HCT116 (cell line): ENCODE data around the gene FMN2. TPM values are rescaled to one million over a fixed set of nuclear protein-coding genes. Genes with fewer than 3 reads are reported as not detected.

ENCODE experiments used
- ATAC-seq: fragments of 200-7000 bp; cut with Tn5 transposase; 2 replicates; pipeline ENCODE4 v1.9.1; 2020; ENCODE audit warnings: mild to moderate bottlenecking, moderate library complexity
- BruUV-seq: library from RNA; stranded (reverse); fragments of 400-500 nt; replicated peaks from 2 replicates; lab custom pipeline; 2021; lab: Mats Ljungman, UMichigan
- CTCF ChIA-PET: fragments of 300-600 bp; sonication (Branson Sonifier 250); formaldehyde crosslinking; loops from one replicate; lab custom pipeline; 2021; ENCODE audit warnings: antibody characterized with exemption; lab: Charles Lee
- POLR2A ChIA-PET: fragments of 300-600, 350-600 bp; sonication (Branson Sonifier 250); formaldehyde crosslinking; loops from one replicate; lab custom pipeline; 2021; ENCODE audit warnings: antibody characterized with exemption; lab: Charles Lee
- RAD21 ChIA-PET, 2 experiments: fragments of 300-600 bp; sonication (Branson Sonifier 250); formaldehyde crosslinking; loops; one replicate each; lab custom pipeline; 2023; ENCODE audit warnings: low total read pairs in 2 of 2; ENCODE audit not compliant: uncharacterized antibody in 2 of 2, unreplicated experiment in 2 of 2, low non-redundant PET in 1 of 2; lab: Charles Lee
- DNase-seq: peaks from one replicate; pipeline ENCODE4 v3.0.0-alpha.2; 2010; ENCODE audit warnings: low read depth, low spot score
- H2AFZ ChIP-seq: fragments of 200-600 bp; shearing (Covaris generic), sonication (generic); 2 replicates; pipeline ENCODE4 v1.6.1; 2017; ENCODE audit warnings: low read depth, mixed run types, mixed read lengths, antibody characterized with exemption, low read length; ENCODE audit not compliant: poor library complexity, severe bottlenecking
- H3K27ac ChIP-seq: 2 replicates; pipeline ENCODE4 v1.5.1; 2012; ENCODE audit warnings: low read depth, low read length
- H3K27me3 ChIP-seq: fragments of 200-600 bp; sonication (generic); 2 replicates; pipeline ENCODE4 v1.6.1; 2016; ENCODE audit warnings: mixed run types, low read length, mixed read lengths; ENCODE audit not compliant: insufficient read depth
- H3K36me3 ChIP-seq, 2 experiments: fragments of 200-500 bp in 1 of 2; fragments of 200-600 bp in 1 of 2; sonication (Bioruptor generic) in 1 of 2; sonication (generic) in 1 of 2; 2 replicates each; pipeline versions ENCODE4 v1.5.1 to v1.6.1; 2014 to 2016; ENCODE audit warnings: low read length in 2 of 2, inconsistent platforms in 1 of 2, mixed read lengths in 1 of 2, mixed run types in 1 of 2; ENCODE audit not compliant: insufficient read depth in 2 of 2, control insufficient read depth in 1 of 2
- H3K4me1 ChIP-seq, 2 experiments: fragments of 200-600 bp in 1 of 2; sonication (generic) in 1 of 2; 2 replicates each; pipeline versions ENCODE4 v1.5.1 to v1.6.1; 2012 to 2017; ENCODE audit warnings: low read length in 2 of 2, inconsistent platforms in 1 of 2, mild to moderate bottlenecking in 1 of 2, mixed read lengths in 1 of 2, mixed run types in 1 of 2, moderate library complexity in 1 of 2; ENCODE audit not compliant: insufficient read depth in 2 of 2, control insufficient read depth in 1 of 2
- H3K4me2 ChIP-seq: fragments of 200-600 bp; sonication (generic); 2 replicates; pipeline ENCODE4 v1.6.1; 2017; ENCODE audit warnings: mixed run types, low read length, mixed read lengths
- H3K4me3 ChIP-seq, 2 experiments: fragments of 200-600 bp in 1 of 2; sonication (generic) in 1 of 2; replicated peaks in 1 of 2; 2 replicates each; pipeline ENCODE4 v1.5.1; 2011 to 2016; ENCODE audit warnings: low read length in 2 of 2, control low read depth in 1 of 2, low read depth in 1 of 2, mild to moderate bottlenecking in 1 of 2, mixed read lengths in 1 of 2, mixed run types in 1 of 2
- H3K79me2 ChIP-seq: fragments of 200-600 bp; sonication (generic); 2 replicates; pipeline ENCODE4 v1.6.1; 2017; ENCODE audit warnings: mild to moderate bottlenecking, mixed run types, low read length, moderate library complexity, mixed read lengths; ENCODE audit not compliant: insufficient read depth
- H3K9ac ChIP-seq: fragments of 200-600 bp; sonication (generic); 2 replicates; pipeline ENCODE4 v1.6.1; 2016; ENCODE audit warnings: low read length, mixed read lengths
- H3K9me2 ChIP-seq: fragments of 200-600 bp; sonication (generic), shearing (Covaris generic); 2 replicates; pipeline ENCODE4 v1.6.1; 2017; ENCODE audit warnings: mixed run types, mild to moderate bottlenecking, moderate library complexity; ENCODE audit not compliant: insufficient read depth
- H3K9me3 ChIP-seq, 2 experiments: fragments of 200-500 bp in 1 of 2; fragments of 200-600 bp in 1 of 2; sonication (Bioruptor generic) in 1 of 2; sonication (generic) in 1 of 2; 2 replicates each; pipeline ENCODE4 v1.6.1; 2014 to 2017; ENCODE audit warnings: low read length in 2 of 2, mixed read lengths in 2 of 2, inconsistent platforms in 1 of 2, low read depth in 1 of 2, mild to moderate bottlenecking in 1 of 2, mixed run types in 1 of 2, moderate library complexity in 1 of 2; ENCODE audit not compliant: control insufficient read depth in 1 of 2, insufficient read depth in 1 of 2
- H4K20me1 ChIP-seq: fragments of 200-600 bp; sonication (generic), shearing (Covaris generic); 2 replicates; pipeline ENCODE4 v1.6.1; 2017; ENCODE audit warnings: mixed run types, mild to moderate bottlenecking, moderate library complexity; ENCODE audit not compliant: insufficient read depth
- CBX3 ChIP-seq: IDR thresholded peaks from 2 replicates; pipeline ENCODE4 v1.6.1; 2012; ENCODE audit warnings: low read depth
- ELF1 ChIP-seq: IDR thresholded peaks from 2 replicates; pipeline ENCODE4 v1.6.1; 2012; ENCODE audit warnings: low read depth, borderline replicate concordance
- EZH2phosphoT487 ChIP-seq: fragments of 200-600 bp; IDR thresholded peaks from 2 replicates; pipeline ENCODE4 v1.6.1; 2018; ENCODE audit warnings: antibody characterized with exemption, borderline replicate concordance
- FOSL1 ChIP-seq: IDR thresholded peaks from 2 replicates; pipeline ENCODE4 v1.6.1; 2012; ENCODE audit warnings: low read depth
- JUND ChIP-seq: IDR thresholded peaks from 2 replicates; pipeline ENCODE4 v1.6.1; 2012
- POLR2A ChIP-seq: IDR thresholded peaks from 2 replicates; pipeline ENCODE4 v1.7.0; 2011; ENCODE audit warnings: borderline replicate concordance; ENCODE audit not compliant: insufficient read depth, insufficient read length; ENCODE audit errors: extremely low read depth
- POLR2AphosphoS5 ChIP-seq: IDR thresholded peaks from 2 replicates; pipeline ENCODE4 v1.6.1; 2011; ENCODE audit warnings: mild to moderate bottlenecking, low read depth, low read length, moderate library complexity
- RAD21 ChIP-seq: IDR thresholded peaks from 2 replicates; pipeline ENCODE4 v1.6.1; 2012; ENCODE audit warnings: low read depth, mild to moderate bottlenecking
- SP1 ChIP-seq: IDR thresholded peaks from 2 replicates; pipeline ENCODE4 v1.6.1; 2012; ENCODE audit warnings: low read depth
- TCF7L2 ChIP-seq: IDR thresholded peaks from 2 replicates; pipeline ENCODE4 v1.7.0; 2011; ENCODE audit warnings: borderline replicate concordance, inconsistent platforms; ENCODE audit not compliant: insufficient read depth, insufficient read length; ENCODE audit errors: extremely low read depth
- ZFX ChIP-seq: fragments of 450-650 bp; IDR thresholded peaks from 2 replicates; pipeline ENCODE4 v1.6.1; 2017
- ZNF274 ChIP-seq: fragments of 200-500 bp; sonication (Bioruptor generic); IDR thresholded peaks from 2 replicates; pipeline ENCODE4 v1.6.1; 2014; ENCODE audit warnings: mild to moderate bottlenecking, low read depth, low read length, inconsistent platforms
- intact Hi-C: fragments of 100-400 bp; cut with micrococcal nuclease; formaldehyde crosslinking; loops from 2 replicates; pipeline ENCODE4 v1.10.0; 2022
- total RNA-seq: library from RNA; stranded (reverse); gene quantifications from one replicate; pipeline ENCODE4 v1.2.1, GENCODE V29; 2021; ENCODE audit not compliant: unreplicated experiment
- TF ChIP-seq, protein P1 (sequence below): IDR thresholded peaks from 2 replicates; pipeline ENCODE4 v1.6.1; 2012; ENCODE audit warnings: low read depth
- TF ChIP-seq, protein P2 (sequence below): IDR thresholded peaks from 2 replicates; pipeline ENCODE4 v1.6.1; 2012
- TF ChIP-seq, protein P3 (sequence below), 3 experiments: fragments of 200-600 bp in 1 of 3; sonication (generic) in 1 of 3; IDR thresholded peaks in 2 of 3; conservative IDR thresholded peaks in 1 of 3; 2 replicates each; pipeline ENCODE4 v1.5.1; 2012 to 2017; ENCODE audit warnings: low read depth in 2 of 3, low read length in 2 of 3, antibody characterized with exemption in 1 of 3, borderline replicate concordance in 1 of 3, control low read depth in 1 of 3, mild to moderate bottlenecking in 1 of 3, mixed read lengths in 1 of 3, mixed run types in 1 of 3, moderate library complexity in 1 of 3; ENCODE audit not compliant: insufficient read depth in 1 of 3
- TF ChIP-seq, protein P4 (sequence below): IDR thresholded peaks from 2 replicates; pipeline ENCODE4 v1.6.1; 2012

Gene FMN2
- total RNA-seq, 1 experiment from 2014 or later, result not detected

DNA sequence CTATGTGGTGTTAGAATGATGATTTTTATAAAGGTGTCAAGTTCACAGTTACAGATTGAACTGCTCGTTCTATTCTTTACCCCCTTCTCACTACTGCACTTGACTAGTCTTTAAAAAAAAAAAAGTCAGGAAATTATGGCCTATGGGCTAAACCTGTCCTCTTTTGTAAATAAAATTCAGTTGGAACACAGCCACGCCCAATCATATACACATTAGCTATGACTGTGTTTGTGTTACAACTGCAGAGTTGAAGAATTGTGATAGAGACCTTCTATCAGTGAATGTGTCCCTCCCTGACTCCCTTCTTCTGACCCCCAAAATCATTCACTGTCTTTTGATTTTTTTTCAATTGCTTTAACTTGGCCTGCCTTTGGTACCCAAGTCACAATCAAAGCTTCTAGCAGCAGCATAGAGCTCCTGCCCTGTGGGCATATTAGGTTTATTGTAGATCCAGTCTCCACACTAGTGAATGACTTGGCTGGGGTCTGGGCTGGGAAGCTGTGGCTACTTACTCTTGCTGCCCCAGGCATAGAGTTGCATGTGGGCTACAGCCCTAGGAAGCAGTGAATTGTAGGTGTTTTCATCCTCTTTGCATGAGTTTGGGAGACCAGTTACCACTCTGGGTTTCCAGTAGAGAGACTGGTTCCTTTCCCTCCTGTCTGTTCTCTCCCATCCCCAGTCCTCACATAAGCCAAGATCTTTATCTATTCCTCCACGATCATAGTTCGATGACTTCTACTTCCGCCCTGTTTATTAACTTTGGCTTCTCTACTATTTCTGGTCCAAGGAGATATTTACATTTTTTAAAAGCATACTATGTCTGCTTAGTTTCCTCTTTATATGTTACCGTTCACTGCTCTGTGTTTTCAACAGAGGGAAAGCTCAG, 249.9 kb downstream of the FMN2 start:
- BruUV-seq, result no TSS peak
- intact Hi-C loops, result no loop called here
- ChIA-PET POLR2A (no interaction called here), CTCF (no interaction called here)
- Histone ChIP-seq H2AFZ (no peak overlapping the region), H3K4me3 (no peak overlapping the region), H3K36me3 (no peaks in the 10 kb centered on the region)
- TF ChIP-seq EZH2phosphoT487 (no peak), TCF7L2 (no peak), ELF1 (no peak), ZNF274 (no peak), FOSL1 (no peak), CBX3 (no peak), POLR2A (no peak), ZFX (no peak), RAD21 (no peak), SP1 (no peak), JUND (no peak), POLR2AphosphoS5 (no peak)
- TF ChIP-seq, protein P1, sequence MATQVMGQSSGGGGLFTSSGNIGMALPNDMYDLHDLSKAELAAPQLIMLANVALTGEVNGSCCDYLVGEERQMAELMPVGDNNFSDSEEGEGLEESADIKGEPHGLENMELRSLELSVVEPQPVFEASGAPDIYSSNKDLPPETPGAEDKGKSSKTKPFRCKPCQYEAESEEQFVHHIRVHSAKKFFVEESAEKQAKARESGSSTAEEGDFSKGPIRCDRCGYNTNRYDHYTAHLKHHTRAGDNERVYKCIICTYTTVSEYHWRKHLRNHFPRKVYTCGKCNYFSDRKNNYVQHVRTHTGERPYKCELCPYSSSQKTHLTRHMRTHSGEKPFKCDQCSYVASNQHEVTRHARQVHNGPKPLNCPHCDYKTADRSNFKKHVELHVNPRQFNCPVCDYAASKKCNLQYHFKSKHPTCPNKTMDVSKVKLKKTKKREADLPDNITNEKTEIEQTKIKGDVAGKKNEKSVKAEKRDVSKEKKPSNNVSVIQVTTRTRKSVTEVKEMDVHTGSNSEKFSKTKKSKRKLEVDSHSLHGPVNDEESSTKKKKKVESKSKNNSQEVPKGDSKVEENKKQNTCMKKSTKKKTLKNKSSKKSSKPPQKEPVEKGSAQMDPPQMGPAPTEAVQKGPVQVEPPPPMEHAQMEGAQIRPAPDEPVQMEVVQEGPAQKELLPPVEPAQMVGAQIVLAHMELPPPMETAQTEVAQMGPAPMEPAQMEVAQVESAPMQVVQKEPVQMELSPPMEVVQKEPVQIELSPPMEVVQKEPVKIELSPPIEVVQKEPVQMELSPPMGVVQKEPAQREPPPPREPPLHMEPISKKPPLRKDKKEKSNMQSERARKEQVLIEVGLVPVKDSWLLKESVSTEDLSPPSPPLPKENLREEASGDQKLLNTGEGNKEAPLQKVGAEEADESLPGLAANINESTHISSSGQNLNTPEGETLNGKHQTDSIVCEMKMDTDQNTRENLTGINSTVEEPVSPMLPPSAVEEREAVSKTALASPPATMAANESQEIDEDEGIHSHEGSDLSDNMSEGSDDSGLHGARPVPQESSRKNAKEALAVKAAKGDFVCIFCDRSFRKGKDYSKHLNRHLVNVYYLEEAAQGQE, result no peak
- TF ChIP-seq, protein P2, sequence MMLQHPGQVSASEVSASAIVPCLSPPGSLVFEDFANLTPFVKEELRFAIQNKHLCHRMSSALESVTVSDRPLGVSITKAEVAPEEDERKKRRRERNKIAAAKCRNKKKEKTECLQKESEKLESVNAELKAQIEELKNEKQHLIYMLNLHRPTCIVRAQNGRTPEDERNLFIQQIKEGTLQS, result no peak
- TF ChIP-seq, protein P3, sequence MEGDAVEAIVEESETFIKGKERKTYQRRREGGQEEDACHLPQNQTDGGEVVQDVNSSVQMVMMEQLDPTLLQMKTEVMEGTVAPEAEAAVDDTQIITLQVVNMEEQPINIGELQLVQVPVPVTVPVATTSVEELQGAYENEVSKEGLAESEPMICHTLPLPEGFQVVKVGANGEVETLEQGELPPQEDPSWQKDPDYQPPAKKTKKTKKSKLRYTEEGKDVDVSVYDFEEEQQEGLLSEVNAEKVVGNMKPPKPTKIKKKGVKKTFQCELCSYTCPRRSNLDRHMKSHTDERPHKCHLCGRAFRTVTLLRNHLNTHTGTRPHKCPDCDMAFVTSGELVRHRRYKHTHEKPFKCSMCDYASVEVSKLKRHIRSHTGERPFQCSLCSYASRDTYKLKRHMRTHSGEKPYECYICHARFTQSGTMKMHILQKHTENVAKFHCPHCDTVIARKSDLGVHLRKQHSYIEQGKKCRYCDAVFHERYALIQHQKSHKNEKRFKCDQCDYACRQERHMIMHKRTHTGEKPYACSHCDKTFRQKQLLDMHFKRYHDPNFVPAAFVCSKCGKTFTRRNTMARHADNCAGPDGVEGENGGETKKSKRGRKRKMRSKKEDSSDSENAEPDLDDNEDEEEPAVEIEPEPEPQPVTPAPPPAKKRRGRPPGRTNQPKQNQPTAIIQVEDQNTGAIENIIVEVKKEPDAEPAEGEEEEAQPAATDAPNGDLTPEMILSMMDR (IDR thresholded peaks at IDR 0.05 in 2 of 3, conservative IDR thresholded peaks at IDR 0.05 in 1 of 3; ENCODE audit: borderline replicate concordance in 1 of 3, insufficient read depth in 1 of 3, low read depth in 2 of 3, low read length in 2 of 3), result no peak
- TF ChIP-seq, protein P4, sequence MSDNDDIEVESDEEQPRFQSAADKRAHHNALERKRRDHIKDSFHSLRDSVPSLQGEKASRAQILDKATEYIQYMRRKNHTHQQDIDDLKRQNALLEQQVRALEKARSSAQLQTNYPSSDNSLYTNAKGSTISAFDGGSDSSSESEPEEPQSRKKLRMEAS, result no peak
- TF ChIP-seq, all 23 proteins: peak for 0
- Histone ChIP-seq H3K9me2 (no peaks in the 10 kb centered on the region), H3K9ac (no peak overlapping the region), H4K20me1 (no peaks in the 10 kb centered on the region), H3K27ac (no peak overlapping the region), H3K4me1 (no peaks in the 10 kb centered on the region), H3K9me3 (peaks cover 12% of the 10 kb centered on the region in 2 experiments; a peak in 2 of 4 replicates), H3K4me2 (no peak overlapping the region), H3K27me3 (no peaks in the 10 kb centered on the region), H3K79me2 (no peaks in the 10 kb centered on the region)
- DNase-seq (no peak), ATAC-seq (no peak)
- RAD21 ChIA-PET, result no interaction called here
